H1 (cell line): ENCODE data around the gene CCL17. TPM values are rescaled to one million over a fixed set of nuclear protein-coding genes. Genes with fewer than 3 reads are reported as not detected.

Experiments used
- CTCF ChIA-PET: fragments of 300-600 bp; sonication (Branson Sonifier 250); formaldehyde crosslinking; loops from one replicate; lab custom pipeline; 2021; ENCODE audit not compliant: partially characterized antibody; lab: Charles Lee
- POLR2A ChIA-PET: fragments of 300-600 bp; sonication (Branson Sonifier 250); formaldehyde crosslinking; loops from one replicate; lab custom pipeline; 2021; ENCODE audit warnings: inconsistent platforms; ENCODE audit not compliant: partially characterized antibody; lab: Charles Lee
- DNase-seq, 2 experiments: peaks; one replicate each; pipeline versions ENCODE4 v3.0.0 to v3.0.0-alpha.2; 2010 to 2022; ENCODE audit warnings: low spot score in 2 of 2, low read depth in 1 of 2, mixed read lengths in 1 of 2
- FAIRE-seq: peaks from 2 replicates; lab custom pipeline; 2011; peaks lifted over from hg19 to GRCh38; lab: Jason Lieb, UNC
- H2AFZ ChIP-seq: 2 replicates; pipeline ENCODE4 v1.8.1; 2012; ENCODE audit warnings: low read length, inconsistent platforms
- H2AK5ac ChIP-seq: 2 replicates; pipeline ENCODE4 v1.6.1; 2013; ENCODE audit warnings: low read depth, low read length
- H2BK120ac ChIP-seq: replicated peaks from 2 replicates; pipeline ENCODE3; 2013; ENCODE audit warnings: low read depth, low read length, inconsistent platforms
- H2BK12ac ChIP-seq: 2 replicates; pipeline ENCODE4 v1.6.1; 2013; ENCODE audit warnings: low read depth, low read length
- H2BK15ac ChIP-seq: 2 replicates; pipeline ENCODE4 v1.6.1; 2013; ENCODE audit warnings: low read length
- H2BK20ac ChIP-seq: 2 replicates; pipeline ENCODE4 v1.6.1; 2013; ENCODE audit warnings: low read length
- H2BK5ac ChIP-seq: 2 replicates; pipeline ENCODE4 v1.6.1; 2013; ENCODE audit warnings: low read depth, low read length
- H3K14ac ChIP-seq: 2 replicates; pipeline ENCODE4 v1.6.1; 2013; ENCODE audit warnings: inconsistent platforms; ENCODE audit not compliant: insufficient read length
- H3K18ac ChIP-seq: 2 replicates; pipeline ENCODE4 v1.6.1; 2013; ENCODE audit warnings: low read length; ENCODE audit errors: extremely low read depth
- H3K23ac ChIP-seq: 2 replicates; pipeline ENCODE4 v1.6.1; 2013; ENCODE audit warnings: inconsistent platforms; ENCODE audit not compliant: insufficient read length
- H3K23me2 ChIP-seq: 2 replicates; pipeline ENCODE4 v1.6.1; 2013; ENCODE audit warnings: low read depth, low read length
- H3K27ac ChIP-seq: 2 replicates; pipeline ENCODE4 v1.6.1; 2011; ENCODE audit warnings: low read depth, low read length, inconsistent platforms
- H3K27me3 ChIP-seq, 4 experiments: replicated peaks in 1 of 4; 1 replicate in 1 of 4; 2 replicates in 3 of 4; pipeline versions ENCODE4 v1.6.1 to v1.8.1; 2011 to 2013; ENCODE audit warnings: low read length in 3 of 4, mild to moderate bottlenecking in 3 of 4, inconsistent platforms in 2 of 4, mixed read lengths in 2 of 4, moderate library complexity in 1 of 4; ENCODE audit not compliant: control insufficient read depth in 3 of 4, insufficient read depth in 3 of 4; ENCODE audit errors: extremely low read depth in 1 of 4
- H3K36me3 ChIP-seq, 4 experiments: 2 replicates each; pipeline versions ENCODE4 v1.6.1 to v1.8.1; 2011 to 2013; ENCODE audit warnings: mild to moderate bottlenecking in 4 of 4, low read length in 3 of 4, moderate library complexity in 2 of 4, control low read depth in 1 of 4, inconsistent platforms in 1 of 4; ENCODE audit not compliant: insufficient read depth in 4 of 4, control insufficient read depth in 2 of 4
- H3K4ac ChIP-seq: replicated peaks from 2 replicates; pipeline ENCODE3; 2013; ENCODE audit warnings: low read length, low read depth, mixed read lengths, inconsistent platforms; ENCODE audit not compliant: insufficient read length
- H3K4me1 ChIP-seq, 4 experiments: replicated peaks in 1 of 4; 1 replicate in 1 of 4; 2 replicates in 3 of 4; pipeline versions ENCODE4 v1.6.1 to v1.8.1; 2011 to 2013; ENCODE audit warnings: low read length in 3 of 4, inconsistent platforms in 2 of 4, mixed read lengths in 1 of 4; ENCODE audit not compliant: insufficient read depth in 4 of 4, control insufficient read depth in 3 of 4
- H3K4me2 ChIP-seq, 2 experiments: 2 replicates each; pipeline versions ENCODE4 v1.6.1 to v1.8.1; 2011 to 2013; ENCODE audit warnings: low read depth in 2 of 2, low read length in 2 of 2, control low read depth in 1 of 2, inconsistent platforms in 1 of 2, mild to moderate bottlenecking in 1 of 2; ENCODE audit not compliant: insufficient read depth in 1 of 2
- H3K4me3 ChIP-seq, 4 experiments: fragments of 200-600, 300-600 bp in 1 of 4; sonication (generic), shearing (Covaris generic), sonication (Bioruptor Twin) in 1 of 4; 2 replicates each; pipeline versions ENCODE4 v1.5.1 to v1.8.1; 2011 to 2016; ENCODE audit warnings: low read length in 4 of 4, low read depth in 3 of 4, control low read depth in 2 of 4, inconsistent platforms in 2 of 4, mild to moderate bottlenecking in 2 of 4, mixed read lengths in 1 of 4, moderate library complexity in 1 of 4; ENCODE audit not compliant: insufficient read depth in 2 of 4; ENCODE audit errors: extremely low read depth in 1 of 4
- H3K56ac ChIP-seq: replicated peaks from 2 replicates; pipeline ENCODE3; 2013; ENCODE audit warnings: low read depth, mild to moderate bottlenecking, mixed read lengths, low read length, inconsistent platforms; ENCODE audit not compliant: insufficient read length
- H3K79me1 ChIP-seq: 2 replicates; pipeline ENCODE4 v1.6.1; 2013; ENCODE audit warnings: low read depth, low read length, control low read depth
- H3K79me2 ChIP-seq, 2 experiments: 2 replicates each; pipeline versions ENCODE4 v1.6.1 to v1.8.1; 2012 to 2013; ENCODE audit warnings: low read length in 2 of 2, mild to moderate bottlenecking in 2 of 2, inconsistent platforms in 1 of 2; ENCODE audit not compliant: insufficient read depth in 2 of 2, control insufficient read depth in 1 of 2
- H3K9ac ChIP-seq, 4 experiments: replicated peaks in 1 of 4; 1 replicate in 1 of 4; 2 replicates in 3 of 4; pipeline versions ENCODE4 v1.6.1 to v1.8.1; 2011 to 2013; ENCODE audit warnings: low read depth in 3 of 4, low read length in 3 of 4, control low read depth in 2 of 4, mild to moderate bottlenecking in 2 of 4, moderate library complexity in 2 of 4, inconsistent platforms in 1 of 4; ENCODE audit errors: extremely low read depth in 1 of 4
- H3K9me3 ChIP-seq, 2 experiments: 2 replicates each; pipeline versions ENCODE4 v1.6.1 to v1.8.1; 2012 to 2013; ENCODE audit warnings: mild to moderate bottlenecking in 2 of 2, moderate library complexity in 2 of 2, control low read depth in 1 of 2, inconsistent platforms in 1 of 2, low read depth in 1 of 2, low read length in 1 of 2, mixed read lengths in 1 of 2; ENCODE audit not compliant: insufficient read depth in 2 of 2
- H4K20me1 ChIP-seq, 2 experiments: replicated peaks in 1 of 2; 2 replicates each; pipeline versions ENCODE3 to v1.8.1; 2011 to 2013; ENCODE audit warnings: inconsistent platforms in 2 of 2, low read length in 2 of 2, mild to moderate bottlenecking in 1 of 2; ENCODE audit not compliant: insufficient read depth in 2 of 2, control insufficient read depth in 1 of 2
- H4K5ac ChIP-seq: 2 replicates; pipeline ENCODE4 v1.6.1; 2013; ENCODE audit warnings: low read length, low read depth, mixed read lengths, inconsistent platforms; ENCODE audit not compliant: insufficient read length
- H4K8ac ChIP-seq: 2 replicates; pipeline ENCODE4 v1.8.0; 2013; ENCODE audit warnings: mild to moderate bottlenecking, moderate library complexity, low read length, inconsistent platforms; ENCODE audit not compliant: insufficient read depth; ENCODE audit errors: extremely low read depth
- H4K91ac ChIP-seq: replicated peaks from 2 replicates; pipeline ENCODE3; 2013; ENCODE audit warnings: low read length, mixed read lengths, inconsistent platforms; ENCODE audit not compliant: insufficient read length
- CREB1 ChIP-seq: IDR thresholded peaks from 2 replicates; pipeline ENCODE4 v1.6.1; 2012; ENCODE audit warnings: inconsistent platforms
- CTCF ChIP-seq, 3 experiments: IDR thresholded peaks; 1 replicate in 2 of 3; 2 replicates in 1 of 3; pipeline versions ENCODE4 v1.5.1 to v1.6.1; 2011; ENCODE audit warnings: low read length in 3 of 3, mild to moderate bottlenecking in 3 of 3, inconsistent platforms in 2 of 3, low read depth in 1 of 3, moderate library complexity in 1 of 3; ENCODE audit not compliant: insufficient read depth in 1 of 3; ENCODE audit errors: control extremely low read depth in 1 of 3
- EGR1 ChIP-seq: IDR thresholded peaks from 2 replicates; pipeline ENCODE4 v1.6.1; 2011; ENCODE audit warnings: low read depth, low read length, borderline replicate concordance
- MAFK ChIP-seq: IDR thresholded peaks from 2 replicates; pipeline ENCODE4 v1.6.1; 2012; ENCODE audit warnings: low read depth, mild to moderate bottlenecking, improper control_type of control experiment, low read length
- PHF8 ChIP-seq: fragments of 200-600 bp; sonication (generic); conservative IDR thresholded peaks from 2 replicates; pipeline ENCODE4 v1.7.1; 2012; ENCODE audit warnings: low read depth, mild to moderate bottlenecking, inconsistent platforms, low read length, moderate library complexity
- POLR2A ChIP-seq, 2 experiments: IDR thresholded peaks; 1 replicate in 1 of 2; 2 replicates in 1 of 2; pipeline ENCODE4 v1.6.1; 2011; ENCODE audit warnings: low read depth in 2 of 2, low read length in 2 of 2, mild to moderate bottlenecking in 2 of 2; ENCODE audit errors: control extremely low read depth in 1 of 2
- RAD21 ChIP-seq, 2 experiments: IDR thresholded peaks in 1 of 2; conservative IDR thresholded peaks in 1 of 2; 2 replicates each; pipeline ENCODE4 v1.6.1; 2011; ENCODE audit warnings: low read depth in 2 of 2, low read length in 2 of 2, improper control_type of control experiment in 1 of 2, inconsistent platforms in 1 of 2, mild to moderate bottlenecking in 1 of 2, moderate library complexity in 1 of 2
- SIN3A ChIP-seq, 2 experiments: IDR thresholded peaks in 1 of 2; conservative IDR thresholded peaks in 1 of 2; 2 replicates each; pipeline ENCODE4 v1.6.1; 2011 to 2012; ENCODE audit warnings: low read length in 2 of 2, improper control_type of control experiment in 1 of 2, low read depth in 1 of 2, mild to moderate bottlenecking in 1 of 2
- TCF12 ChIP-seq: IDR thresholded peaks from 2 replicates; pipeline ENCODE4 v1.6.1; 2011; ENCODE audit warnings: low read depth, mild to moderate bottlenecking, low read length
- WGBS, 2 experiments: shearing (Covaris generic) in 1 of 2; methylation state at CpG; one replicate each; pipeline versions ENCODE4 v1.1.6 to v1.1.7; 2013 to 2015; ENCODE audit warnings: low lambda C conversion rate in 2 of 2, mixed read lengths in 2 of 2, inconsistent platforms in 1 of 2, low coverage in 1 of 2, missing lambda C conversion rate in 1 of 2; ENCODE audit not compliant: insufficient replicate concordance in 2 of 2, insufficient coverage in 1 of 2, insufficient read length in 1 of 2; ENCODE audit errors: extremely low coverage in 1 of 2, missing lambda C conversion rate in 1 of 2; 5-methylcytosine and 5-hydroxymethylcytosine counted together
- polyA plus RNA-seq, 7 experiments: library from polyadenylated mRNA; depleted of rRNA in 3 of 7; stranded (reverse) in 5 of 7; unstranded in 2 of 7; fragments of >200 nt in 5 of 7; fragments of 200-250 nt in 2 of 7; gene quantifications; 1 replicate in 5 of 7; 2 replicates in 1 of 7; 4 replicates in 1 of 7; pipeline versions ENCODE4 v1.2.1 to v1.2.3, GENCODE V29; 2011 to 2013; ENCODE audit warnings: missing spikeins in 2 of 7, mixed read lengths in 2 of 7
- total RNA-seq: library from RNA; stranded (reverse); fragmentation: NEBNext Ultra II Directional; extraction: Animal tissue kit (Norgen Biotek cat#: 25700); gene quantifications from 2 replicates; pipeline ENCODE4 v1.2.1, GENCODE V29; 2021

The CCL17 gene
- total and polyA plus RNA-seq, 2 of the 8 experiments (the other 6 are each of a cell fraction or from before 2014, with no cell fraction given): not detected

- H3K23ac ChIP-seq: no peak overlapping the region
- DNase-seq: no peak
- 80% methylated on average over 14 of the region's 14 CpGs; no CpG with 5 or more reads in 1 of the 2 experiments for WGBS, 2 experiments
- no peak overlapping the region for H3K4me2 ChIP-seq
- no peaks in the 10 kb centered on the region; a peak in 1 of 4 replicates for H3K9me3 ChIP-seq
- no peak overlapping the region for H3K18ac ChIP-seq
- no peak overlapping the region for H2BK15ac ChIP-seq
- no peak overlapping the region for H2BK5ac ChIP-seq
- H4K5ac ChIP-seq: no peak overlapping the region
- ChIA-PET POLR2A (no interaction called here), CTCF (interaction anchor here (0.6 to 19.2 kb wide), 5 partner anchors 9 to 1492 kb away, joined by 3 to 513 read pairs (median 5); no protein-coding TSS in a partner anchor)
- H3K79me2 ChIP-seq: no peaks in the 10 kb centered on the region
- no peak overlapping the region for H2BK20ac ChIP-seq
- no peaks in the 10 kb centered on the region; a peak in 2 of 7 replicates for H3K4me1 ChIP-seq
- no peak overlapping the region for H4K91ac ChIP-seq
- H3K4ac ChIP-seq: no peak overlapping the region
- no peak overlapping the region for H3K4me3 ChIP-seq
- no peaks in the 10 kb centered on the region for H3K79me1 ChIP-seq
- H3K56ac ChIP-seq: no peak overlapping the region
- H3K9ac ChIP-seq: no peak overlapping the region
- no peak overlapping the region for H2AK5ac ChIP-seq
- FAIRE-seq: no peak
- peaks cover 9% of the 10 kb centered on the region; the same call in 1 of the 2 replicates for H3K23me2 ChIP-seq
- no peak overlapping the region for H2BK12ac ChIP-seq
- no peaks in the 10 kb centered on the region for H3K27me3 ChIP-seq
- no peak overlapping the region for H3K14ac ChIP-seq
- H4K8ac ChIP-seq: peak overlapping the region; percentile 57; the same call in 1 of the 2 replicates
- no peaks in the 10 kb centered on the region for H3K36me3 ChIP-seq
- H2AFZ ChIP-seq: no peak overlapping the region
- peaks cover 0 to 4% of the 10 kb centered on the region in 2 experiments for H4K20me1 ChIP-seq
- no peak overlapping the region for H3K27ac ChIP-seq
- no peak overlapping the region for H2BK120ac ChIP-seq
- TF ChIP-seq PHF8 (no peak), TCF12 (no peak), RAD21 (IDR thresholded peaks at IDR 0.05 in 1 of 2, conservative IDR thresholded peaks at IDR 0.05 in 1 of 2; ENCODE audit: low read depth in 2 of 2, low read length in 2 of 2) (no peak; a peak in 1 of 4 replicates), POLR2A (IDR thresholded peaks at IDR 0.05; ENCODE audit: control extremely low read depth in 1 of 2, low read depth in 2 of 2, low read length in 2 of 2) (no peak), MAFK (no peak), CTCF (IDR thresholded peaks at IDR 0.05; ENCODE audit: control extremely low read depth in 1 of 3, insufficient read depth in 1 of 3, low read depth in 1 of 3, low read length in 3 of 3) (no peak), CREB1 (no peak), SIN3A (conservative IDR thresholded peaks at IDR 0.05 in 1 of 2, IDR thresholded peaks at IDR 0.05 in 1 of 2; ENCODE audit: low read depth in 1 of 2, low read length in 2 of 2) (no peak), EGR1 (no peak)
Measured at GRCh38 chr16:57409870-57410587, 5.5 kb downstream of the CCL17 start.
